ENCODE measurements around the gene HIVEP3.

Gene HIVEP3

DNA sequence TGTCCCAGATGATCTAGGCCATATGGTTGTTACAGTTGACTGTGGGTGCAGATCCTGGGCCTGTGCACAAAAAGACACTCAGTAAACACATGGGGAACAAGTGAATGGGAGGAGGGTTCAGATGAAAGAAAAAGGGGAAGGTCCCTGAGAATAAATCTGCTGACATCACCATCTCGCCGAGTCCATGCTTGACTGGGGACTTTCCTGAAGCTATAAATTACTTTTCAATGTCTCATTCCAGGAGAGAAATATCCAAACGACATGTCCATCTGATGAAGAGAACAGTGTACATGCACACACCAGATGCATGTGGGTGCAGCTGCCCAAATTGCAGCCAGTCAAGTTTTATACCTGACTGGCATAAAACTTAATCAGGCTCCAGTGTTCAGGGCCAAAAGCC is 109.0 kb downstream of the HIVEP3 start:
- DNase-seq (ENCODE audit: low read depth) = peak; percentile 46
- H3K4me3 ChIP-seq (ENCODE audit: low read depth, low read length) = no peak overlapping the region
- TF ChIP-seq, protein P1, sequence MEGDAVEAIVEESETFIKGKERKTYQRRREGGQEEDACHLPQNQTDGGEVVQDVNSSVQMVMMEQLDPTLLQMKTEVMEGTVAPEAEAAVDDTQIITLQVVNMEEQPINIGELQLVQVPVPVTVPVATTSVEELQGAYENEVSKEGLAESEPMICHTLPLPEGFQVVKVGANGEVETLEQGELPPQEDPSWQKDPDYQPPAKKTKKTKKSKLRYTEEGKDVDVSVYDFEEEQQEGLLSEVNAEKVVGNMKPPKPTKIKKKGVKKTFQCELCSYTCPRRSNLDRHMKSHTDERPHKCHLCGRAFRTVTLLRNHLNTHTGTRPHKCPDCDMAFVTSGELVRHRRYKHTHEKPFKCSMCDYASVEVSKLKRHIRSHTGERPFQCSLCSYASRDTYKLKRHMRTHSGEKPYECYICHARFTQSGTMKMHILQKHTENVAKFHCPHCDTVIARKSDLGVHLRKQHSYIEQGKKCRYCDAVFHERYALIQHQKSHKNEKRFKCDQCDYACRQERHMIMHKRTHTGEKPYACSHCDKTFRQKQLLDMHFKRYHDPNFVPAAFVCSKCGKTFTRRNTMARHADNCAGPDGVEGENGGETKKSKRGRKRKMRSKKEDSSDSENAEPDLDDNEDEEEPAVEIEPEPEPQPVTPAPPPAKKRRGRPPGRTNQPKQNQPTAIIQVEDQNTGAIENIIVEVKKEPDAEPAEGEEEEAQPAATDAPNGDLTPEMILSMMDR (IDR thresholded peaks at IDR 0.05; ENCODE audit: insufficient read depth, low read depth, low read length, missing control alignments) = no peak

DNA sequence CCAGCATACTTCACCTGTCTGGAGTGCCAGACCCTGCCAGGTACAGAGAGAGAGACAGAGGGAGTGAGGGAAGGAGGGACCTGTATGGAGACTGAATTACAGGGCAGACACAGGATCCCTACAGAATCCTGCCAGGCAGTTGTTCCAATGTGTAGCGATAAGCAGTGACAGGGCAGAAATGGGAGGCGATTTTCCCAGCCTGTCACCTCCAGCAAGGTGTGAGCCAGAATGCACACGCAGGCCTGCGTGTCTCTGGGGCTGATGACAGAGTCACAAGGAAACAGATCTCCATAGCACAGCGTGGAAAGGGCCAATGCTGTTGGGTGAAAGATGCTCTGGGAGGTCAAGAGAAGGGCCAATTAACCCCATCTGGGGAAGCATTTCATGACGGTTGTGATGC is 111.3 kb downstream of the HIVEP3 start:
- DNase-seq (ENCODE audit: low read depth) = no peak
- TF ChIP-seq, protein P1 (IDR thresholded peaks at IDR 0.05; ENCODE audit: insufficient read depth, low read depth, low read length, missing control alignments) = no peak
- H3K4me3 ChIP-seq (ENCODE audit: low read depth, low read length) = no peak overlapping the region

DNA sequence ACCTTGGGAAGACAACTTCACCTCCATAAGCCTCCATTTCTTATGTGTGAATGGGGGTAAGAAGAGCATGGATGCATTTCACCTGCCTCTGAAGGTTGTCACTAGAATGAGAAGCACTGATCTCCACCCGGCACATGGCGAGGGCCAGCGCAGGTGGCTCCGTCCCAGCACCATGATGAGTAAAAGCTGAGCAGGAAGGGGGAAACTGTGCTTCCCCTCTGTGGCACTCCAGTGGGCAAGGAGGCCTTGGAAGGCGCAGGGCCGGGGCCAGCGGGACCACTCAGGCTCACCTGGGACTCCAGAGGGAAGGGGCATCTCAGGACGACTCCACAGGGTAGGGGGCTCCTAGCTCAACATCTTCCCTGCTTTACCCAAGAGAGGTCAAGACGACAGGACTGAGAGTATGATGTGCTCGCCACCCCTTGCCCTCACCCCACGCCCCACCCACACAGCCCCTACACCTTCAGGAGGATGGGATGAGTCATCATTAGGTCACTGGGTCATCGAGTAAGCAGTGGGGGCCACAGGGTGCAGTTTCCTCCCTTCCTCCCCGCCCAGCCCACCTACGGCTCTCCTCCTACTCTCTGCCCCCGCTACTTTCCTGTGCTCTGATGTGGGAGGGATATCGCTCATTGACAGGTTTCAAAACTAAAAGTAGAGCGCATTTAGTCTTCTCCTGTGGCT is 112.1 kb downstream of the HIVEP3 start:
- DNase-seq (ENCODE audit: low read depth) = peak; percentile 75
- peak overlapping the region; percentile 20 for H3K4me3 ChIP-seq (ENCODE audit: low read depth, low read length)
- TF ChIP-seq, protein P1 (IDR thresholded peaks at IDR 0.05; ENCODE audit: insufficient read depth, low read depth, low read length, missing control alignments) = no peak

DNA sequence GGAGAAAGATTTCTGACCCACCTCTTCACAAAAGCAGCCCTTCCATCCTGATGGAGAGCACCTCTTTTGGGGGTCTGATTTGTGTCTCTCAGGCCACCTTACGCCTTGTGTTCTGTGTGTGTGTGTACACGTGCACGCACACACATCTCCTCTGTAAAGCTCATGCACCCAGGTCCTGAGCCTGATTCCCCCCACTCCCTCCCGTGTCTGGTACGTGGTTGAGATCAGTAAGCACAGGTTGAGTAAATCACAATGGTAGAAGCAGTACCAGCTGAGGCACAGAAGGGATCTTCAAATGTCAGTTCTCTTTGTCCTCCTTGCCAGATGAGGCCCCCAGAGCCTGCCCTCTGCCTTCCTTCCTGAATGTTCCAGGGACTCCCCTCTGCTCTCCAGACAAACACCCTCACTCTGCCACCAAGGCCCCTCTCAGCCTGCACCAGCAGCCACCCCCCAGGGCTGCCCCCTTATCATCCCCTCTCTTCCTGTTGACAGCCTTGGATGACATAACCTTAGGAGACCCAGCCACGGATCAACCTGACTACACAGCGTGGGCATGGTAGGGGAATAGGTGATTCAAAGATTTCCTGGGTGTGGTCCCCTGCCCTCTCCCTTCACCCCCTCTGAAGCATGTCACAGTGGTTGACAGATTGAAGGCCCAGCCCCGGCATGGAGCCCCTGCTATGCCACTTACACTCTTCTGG is 112.8 kb downstream of the HIVEP3 start:
- TF ChIP-seq, protein P1 (IDR thresholded peaks at IDR 0.05; ENCODE audit: insufficient read depth, low read depth, low read length, missing control alignments) = no peak
- peak overlapping the region; percentile 20 for H3K4me3 ChIP-seq (ENCODE audit: low read depth, low read length)
- DNase-seq (ENCODE audit: low read depth) = peak; percentile 16

DNA sequence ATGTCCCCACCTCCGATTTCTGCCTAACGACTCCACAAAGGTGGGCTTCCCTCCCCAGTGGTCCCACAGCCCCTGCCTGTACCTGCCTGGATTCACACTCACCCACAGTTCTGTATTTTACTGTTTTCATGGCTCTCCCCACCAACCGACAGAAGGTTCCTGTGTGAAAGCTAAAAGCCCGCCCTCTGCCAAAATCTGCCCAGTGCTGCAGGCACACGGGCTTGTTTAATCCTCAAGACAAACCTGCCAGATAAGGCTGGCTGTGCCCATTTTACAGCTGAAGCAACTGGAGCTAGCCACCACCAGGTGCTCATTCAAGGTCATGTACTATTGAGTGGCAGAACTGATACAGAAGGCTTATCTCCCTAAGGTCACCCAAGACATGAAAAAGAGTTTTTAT is 114.5 kb downstream of the HIVEP3 start:
- TF ChIP-seq, protein P1 (IDR thresholded peaks at IDR 0.05; ENCODE audit: insufficient read depth, low read depth, low read length, missing control alignments) = no peak
- peak; percentile 65 for DNase-seq (ENCODE audit: low read depth)
- H3K4me3 ChIP-seq (ENCODE audit: low read depth, low read length) = no peak overlapping the region

DNA sequence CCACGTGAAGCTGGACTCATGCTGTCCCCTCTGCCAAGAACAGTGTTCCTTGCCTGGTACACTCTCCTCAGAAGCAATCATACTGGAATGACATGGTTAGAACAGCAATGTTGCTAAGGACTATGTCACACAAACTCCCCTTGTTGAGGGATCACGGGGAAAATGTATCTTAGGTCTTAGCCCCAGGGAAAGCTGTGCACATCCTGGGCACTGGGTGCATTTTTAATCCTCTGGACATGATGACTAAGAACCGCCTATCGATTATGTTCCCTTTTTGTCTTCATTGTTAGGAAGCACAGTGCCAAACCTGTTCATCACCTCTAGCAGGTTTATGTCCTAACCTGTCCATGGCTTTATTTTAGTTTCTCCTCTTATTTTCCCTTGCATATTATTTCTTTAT is 115.1 kb downstream of the HIVEP3 start:
- TF ChIP-seq, protein P1 (IDR thresholded peaks at IDR 0.05; ENCODE audit: insufficient read depth, low read depth, low read length, missing control alignments) = no peak
- H3K4me3 ChIP-seq (ENCODE audit: low read depth, low read length) = peak overlapping the region; percentile 29
- peak; percentile 9 for DNase-seq (ENCODE audit: low read depth)

All from GM12865 (cell line).